Measurements from ENCODE around the gene HSPG2.

Gene HSPG2

GRCh38 chr1:21896652-21897532 lies 40.2 kb downstream of the HSPG2 start:
- DNase-seq: peak; percentile 24

GRCh38 chr1:21896026-21896425 lies 41.1 kb downstream of the HSPG2 start:
- no peak for DNase-seq

DNA sequence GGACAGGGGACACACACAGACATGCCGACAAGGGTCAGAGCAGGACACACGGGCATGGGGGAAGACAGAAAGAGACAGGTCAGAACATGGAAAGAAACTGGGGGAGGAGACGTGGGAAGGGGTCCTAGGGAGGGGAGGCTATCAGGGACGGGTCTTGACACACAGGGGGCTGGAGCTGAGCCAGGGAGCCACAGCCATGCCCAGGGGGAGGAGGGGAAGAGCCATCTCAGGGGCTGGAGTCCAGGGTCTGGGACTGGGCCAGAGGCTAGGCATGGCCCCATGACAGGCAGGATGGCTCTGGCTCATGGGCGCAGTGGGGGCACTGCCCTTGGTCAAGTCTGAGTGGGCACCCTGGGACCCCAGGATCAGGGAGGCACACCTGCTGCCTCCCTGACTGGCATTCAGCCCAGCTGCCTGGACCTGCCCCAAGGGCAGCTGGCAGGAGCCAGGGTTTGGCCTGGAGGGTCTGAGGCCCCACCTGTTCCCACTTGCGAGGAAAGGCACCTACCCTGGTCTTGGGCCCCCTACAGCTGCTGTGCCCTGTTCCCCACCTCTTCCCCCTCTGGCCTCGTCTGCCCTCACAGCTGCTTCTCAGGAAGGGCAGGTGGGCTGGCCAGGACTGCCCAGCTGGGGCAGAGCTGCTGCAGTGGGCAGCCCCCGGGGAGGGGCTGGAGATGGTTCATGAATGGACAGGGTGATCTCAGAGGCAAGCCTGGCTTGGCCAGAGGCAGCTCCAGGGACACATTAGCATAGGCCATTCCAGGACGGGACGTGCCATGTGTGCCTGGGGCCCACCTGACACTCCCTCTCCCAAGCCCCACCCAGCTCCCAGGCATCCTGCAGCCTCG lies 42.9 kb downstream of the HSPG2 start:
- no peak for DNase-seq

DNA sequence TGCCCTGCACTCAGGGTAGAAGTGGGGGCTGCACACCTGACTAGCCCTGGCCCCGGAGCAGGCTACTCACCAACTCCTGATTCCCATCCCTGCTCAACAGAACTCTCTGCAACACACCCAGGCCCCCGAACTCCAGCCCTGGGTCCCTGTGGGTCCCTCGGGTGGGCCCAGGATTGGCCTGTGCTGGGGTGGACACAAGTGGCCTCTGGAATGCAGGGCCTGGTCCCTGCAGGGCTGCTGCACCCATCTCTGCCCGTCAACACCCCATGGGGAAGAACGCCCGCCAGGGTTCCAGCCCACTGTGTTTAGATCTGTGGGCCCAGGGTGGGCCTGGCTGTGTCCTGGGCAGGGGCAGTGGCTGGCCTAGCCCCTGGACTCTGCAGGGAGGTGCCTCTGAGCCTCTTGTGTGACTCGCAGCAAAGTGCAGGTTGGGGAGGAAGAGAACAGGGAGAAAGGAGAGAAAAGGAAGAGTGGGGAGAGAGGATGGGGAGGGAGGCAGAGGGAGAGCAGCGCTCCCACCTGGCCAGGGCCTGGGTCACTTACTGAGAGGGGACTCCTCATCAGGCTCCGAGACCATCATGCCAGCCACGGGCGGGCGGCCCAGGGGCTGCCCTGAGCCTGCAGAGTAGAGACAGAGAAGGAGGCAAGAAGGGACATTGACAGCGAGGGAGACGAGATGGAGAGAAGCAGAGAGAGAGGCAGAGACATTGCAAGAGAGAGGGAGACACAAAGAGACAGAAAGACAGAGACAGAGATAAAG lies 43.9 kb downstream of the HSPG2 start:
- DNase-seq: no peak

- no peak for DNase-seq
These were observed 45.3 kb downstream of the HSPG2 start for GRCh38 chr1:21891621-21892479.

- DNase-seq: no peak
These were observed 46.0 kb downstream of the HSPG2 start for GRCh38 chr1:21891081-21891480.

GRCh38 chr1:21888500-21888899 lies 48.6 kb downstream of the HSPG2 start:
- no peak for DNase-seq

- DNase-seq: no peak
These were observed 49.3 kb downstream of the HSPG2 start for GRCh38 chr1:21887796-21888195.

- DNase-seq: no peak
These were observed 49.8 kb downstream of the HSPG2 start for GRCh38 chr1:21887216-21887736.

DNA sequence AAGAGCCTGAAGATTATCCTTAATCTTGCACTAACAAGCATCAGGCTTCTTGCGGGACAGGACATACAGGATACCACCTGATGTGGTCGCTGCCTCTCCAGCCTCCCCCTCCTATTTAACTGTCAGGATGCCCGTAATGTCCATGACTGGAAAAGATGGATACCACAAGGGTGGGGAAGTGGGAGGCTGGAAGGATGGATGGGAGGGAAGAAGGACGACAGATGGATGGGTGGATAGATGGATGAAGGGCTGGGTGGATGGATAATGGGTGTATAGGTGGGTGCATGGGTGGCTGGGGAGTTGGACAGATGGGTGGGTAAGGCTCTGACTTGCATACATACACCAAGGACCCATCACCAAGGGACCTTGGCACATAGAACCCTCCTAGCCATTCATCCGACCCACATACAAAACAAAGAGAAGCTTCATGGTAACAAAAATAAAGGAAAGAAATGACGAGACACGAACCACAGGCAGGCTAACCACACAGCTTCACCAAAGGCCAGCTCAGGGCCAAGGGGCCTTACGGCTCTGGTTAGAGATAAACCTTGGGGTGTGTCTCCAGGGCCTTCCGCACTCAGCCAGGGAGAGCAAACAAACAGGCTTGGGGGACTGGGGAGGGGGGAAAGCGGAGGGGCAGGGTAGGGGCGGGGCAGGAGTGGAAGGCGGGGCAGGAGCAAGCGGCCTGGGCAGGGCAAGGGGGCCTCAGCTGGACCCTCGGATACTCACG lies 50.5 kb downstream of the HSPG2 start:
- no peak for DNase-seq

DNA sequence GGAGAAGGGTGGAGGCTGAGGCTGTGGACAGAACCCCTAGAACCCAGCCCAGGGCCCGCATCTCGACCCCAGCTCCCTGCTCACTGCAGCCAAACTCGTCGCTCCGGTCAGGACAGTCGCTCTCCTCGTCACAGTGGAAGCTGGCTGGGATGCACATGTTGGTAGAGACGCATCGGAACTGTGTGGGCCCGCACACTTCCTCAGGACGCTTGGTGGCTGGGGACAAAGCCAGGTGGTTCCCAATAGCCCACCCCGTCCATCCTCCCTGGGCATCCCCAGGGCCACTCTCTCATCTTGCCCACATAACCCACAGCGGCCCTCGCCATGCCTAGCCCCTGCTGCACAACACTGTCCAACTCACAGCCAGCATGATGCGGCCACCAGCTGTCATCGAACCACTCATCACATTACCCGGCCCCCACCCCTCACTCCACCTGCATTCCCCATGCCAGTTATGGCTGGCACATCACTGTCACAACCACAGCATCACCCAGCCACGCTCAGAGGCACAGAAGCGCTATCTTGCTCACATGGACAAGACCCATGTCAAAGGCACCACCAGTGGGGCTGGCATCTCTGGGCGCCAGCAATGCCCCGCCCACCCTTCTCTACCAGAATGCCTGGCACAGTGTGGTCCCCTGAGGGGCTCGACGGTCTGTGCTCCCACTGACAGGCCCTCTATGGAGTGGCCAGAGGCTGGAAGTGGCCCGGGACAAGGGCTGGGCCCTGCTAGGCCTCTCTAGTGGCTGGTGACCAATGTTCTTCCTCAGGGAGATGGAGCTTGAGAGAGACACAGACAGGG lies 51.7 kb downstream of the HSPG2 start:
- no peak for DNase-seq

GRCh38 chr1:21884456-21885235 lies 52.5 kb downstream of the HSPG2 start:
- no peak for DNase-seq

GRCh38 chr1:21882721-21883415 lies 54.2 kb downstream of the HSPG2 start:
- no peak for DNase-seq

- no peak for DNase-seq
These were observed 55.9 kb downstream of the HSPG2 start for GRCh38 chr1:21881250-21881649.

- no peak for DNase-seq
These were observed 56.5 kb downstream of the HSPG2 start for GRCh38 chr1:21880619-21880970.

DNA sequence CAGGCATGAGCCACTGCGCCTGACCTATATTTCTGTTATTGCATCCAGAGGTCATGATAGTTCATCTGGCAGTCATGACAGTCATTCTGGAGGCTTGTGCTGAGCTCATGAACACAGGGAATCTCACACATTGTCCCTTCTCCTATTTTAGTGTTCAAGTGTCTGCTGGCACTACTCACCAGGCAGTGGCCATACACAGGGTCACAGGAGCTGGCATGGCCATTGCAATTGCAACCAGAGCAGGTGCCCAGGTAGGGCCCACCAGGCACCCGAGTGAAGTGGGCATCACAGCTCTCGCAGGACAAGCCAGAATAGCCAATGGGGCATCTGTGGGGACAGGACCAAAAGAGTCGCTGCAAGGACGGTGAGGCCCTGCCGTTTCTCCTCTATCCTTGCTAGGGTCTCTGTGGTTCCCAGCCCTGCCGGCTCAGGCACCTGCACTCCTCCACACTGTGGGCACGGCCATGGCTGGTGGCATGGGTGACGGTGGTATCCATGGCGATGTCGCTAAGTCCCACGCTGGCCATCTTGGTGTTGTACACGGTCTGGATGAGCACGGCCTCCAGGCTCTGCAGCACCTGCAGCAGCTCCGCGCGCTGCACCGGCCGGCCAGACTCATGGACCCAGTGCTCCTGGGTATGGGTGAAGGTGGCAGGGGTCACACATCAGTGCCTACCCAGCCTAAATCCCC lies 57.0 kb downstream of the HSPG2 start:
- no peak for DNase-seq

DNA sequence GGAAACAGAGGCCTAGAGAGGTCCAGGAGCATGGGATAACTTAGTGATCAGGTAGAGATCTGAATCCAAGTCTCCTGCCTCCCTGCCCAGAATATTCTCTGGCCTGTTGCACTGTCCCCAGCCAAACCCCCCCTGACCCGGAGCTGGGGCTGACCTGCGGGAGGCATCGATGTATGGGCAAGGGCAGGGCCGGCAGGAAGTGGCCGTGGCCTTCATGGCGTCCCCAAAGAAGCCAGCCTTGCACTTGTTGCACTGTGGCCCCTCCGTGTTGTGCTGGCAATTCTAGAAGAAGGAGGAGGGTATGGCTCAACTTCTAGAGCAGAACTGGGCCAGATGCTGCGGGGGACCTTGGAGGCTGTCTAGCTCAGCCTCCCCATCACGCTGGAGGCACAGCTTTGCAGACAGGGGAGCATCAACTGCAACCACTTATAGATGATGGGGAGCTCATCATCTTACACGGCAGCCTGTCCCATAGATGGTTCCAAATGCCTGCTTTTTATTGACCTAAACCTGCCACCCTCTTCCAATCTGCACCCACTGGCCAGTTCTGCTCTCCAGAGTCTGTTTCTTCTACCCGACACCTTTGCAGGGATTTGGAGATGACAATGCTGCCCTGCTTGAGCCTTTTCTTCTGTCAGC lies 58.2 kb downstream of the HSPG2 start:
- DNase-seq: no peak
